Panc1 (cell line): Measurements from ENCODE around the gene AP3S2. TPM values are rescaled to one million over a fixed set of nuclear protein-coding genes. Genes with fewer than 3 reads are reported as not detected.
"Not testable (repeated sequence)": the region's sequence is repeated elsewhere in the genome, so short reads cannot be mapped to it uniquely, and the experiment has no call there.

Experiments used
- ATAC-seq: fragments of 200-7000 bp; cut with Tn5 transposase; 2 replicates; pipeline ENCODE4 v1.9.1; 2020; ENCODE audit warnings: mild to moderate bottlenecking, moderate library complexity
- BruUV-seq: library from RNA; stranded (reverse); fragments of 400-500 nt; replicated peaks from 2 replicates; lab custom pipeline; 2021; lab: Mats Ljungman, UMichigan
- CTCF ChIA-PET: fragments of 300-600 bp; sonication (Branson Sonifier 250); formaldehyde crosslinking; loops from one replicate; lab custom pipeline; 2022; ENCODE audit warnings: antibody characterized with exemption; lab: Charles Lee
- POLR2A ChIA-PET: fragments of 300-600 bp; sonication (Branson Sonifier 250); formaldehyde crosslinking; loops from one replicate; lab custom pipeline; 2022; ENCODE audit warnings: antibody characterized with exemption; lab: Charles Lee
- DNase-seq: peaks from one replicate; pipeline ENCODE4 v3.0.0-alpha.2; 2010; ENCODE audit warnings: low read depth, low spot score
- H3K27ac ChIP-seq: 2 replicates; pipeline ENCODE4 v1.5.1; 2011; ENCODE audit warnings: mild to moderate bottlenecking, low read length, inconsistent platforms
- H3K27me3 ChIP-seq: fragments of 200-500 bp; sonication (Bioruptor generic); 2 replicates; pipeline ENCODE4 v1.6.0; 2014; ENCODE audit warnings: low read length, inconsistent platforms; ENCODE audit not compliant: control insufficient read depth, insufficient read depth
- H3K36me3 ChIP-seq: fragments of 200-500 bp; sonication (Bioruptor generic); 2 replicates; pipeline ENCODE4 v1.5.1; 2014; ENCODE audit warnings: inconsistent platforms, mild to moderate bottlenecking, low read length, moderate library complexity; ENCODE audit not compliant: control insufficient read depth, insufficient read depth
- H3K4me1 ChIP-seq: 2 replicates; pipeline ENCODE4 v1.5.1; 2011; ENCODE audit warnings: inconsistent platforms, mild to moderate bottlenecking, low read length, moderate library complexity; ENCODE audit not compliant: control insufficient read depth, insufficient read depth
- H3K4me3 ChIP-seq, 2 experiments: 2 replicates each; pipeline ENCODE4 v1.5.1; 2011 to 2012; ENCODE audit warnings: low read depth in 2 of 2, low read length in 2 of 2, mild to moderate bottlenecking in 2 of 2, inconsistent platforms in 1 of 2, moderate library complexity in 1 of 2
- H3K9me3 ChIP-seq: fragments of 200-500 bp; sonication (Bioruptor generic); 2 replicates; pipeline ENCODE4 v1.5.1; 2014; ENCODE audit warnings: low read depth, mild to moderate bottlenecking, inconsistent platforms, low read length, moderate library complexity; ENCODE audit not compliant: control insufficient read depth, insufficient read depth
- POLR2AphosphoS5 ChIP-seq: IDR thresholded peaks from 2 replicates; pipeline ENCODE4 v1.6.1; 2012; ENCODE audit warnings: mild to moderate bottlenecking, low read depth, low read length, moderate library complexity
- REST ChIP-seq, 2 experiments: IDR thresholded peaks; 2 replicates each; pipeline ENCODE4 v1.6.1; 2011 to 2012; ENCODE audit warnings: low read depth in 2 of 2, control low read depth in 1 of 2, low read length in 1 of 2, mild to moderate bottlenecking in 1 of 2, moderate library complexity in 1 of 2; ENCODE audit not compliant: insufficient read depth in 1 of 2
- SIN3A ChIP-seq: IDR thresholded peaks from 2 replicates; pipeline ENCODE4 v1.6.1; 2012; ENCODE audit warnings: low read depth, mild to moderate bottlenecking, low read length, moderate library complexity, borderline replicate concordance; ENCODE audit not compliant: insufficient read depth
- TCF7L2 ChIP-seq: IDR thresholded peaks from 2 replicates; pipeline ENCODE4 v1.6.1; 2011; ENCODE audit warnings: mild to moderate bottlenecking, low read depth, low read length, inconsistent platforms
- in situ Hi-C: cut with HindIII; loops from 2 replicates; pipeline ENCODE4 v1.10.0; 2016; ENCODE audit warnings: low sequenced_read_pairs, low pct_unique_long_range_greater_than_20kb
- intact Hi-C: fragments of 100-400 bp; cut with micrococcal nuclease; formaldehyde crosslinking; loops from one replicate; pipeline ENCODE4 v1.10.0; 2022; ENCODE audit not compliant: unreplicated experiment
- total RNA-seq: library from RNA; stranded (reverse); gene quantifications from one replicate; pipeline ENCODE4 v1.2.1, GENCODE V29; 2021; ENCODE audit not compliant: unreplicated experiment
- TF ChIP-seq, protein P1 (sequence below): fragments of 450-650 bp; IDR thresholded peaks from 2 replicates; pipeline ENCODE4 v1.5.1; 2017; ENCODE audit warnings: mild to moderate bottlenecking

Gene AP3S2
- total RNA-seq, 1 experiment from 2014 or later = 24.6 TPM

- Histone ChIP-seq H3K9me3 (no peaks in the 10 kb centered on the region), H3K4me1 (no peaks in the 10 kb centered on the region), H3K36me3 (peaks cover 3% of the 10 kb centered on the region; the same call in 1 of the 2 replicates), H3K27ac (no peak overlapping the region), H3K4me3 (no peak overlapping the region), H3K27me3 (no peaks in the 10 kb centered on the region)
- DNase-seq (no peak), ATAC-seq (no peak; the same call in 1 of the 2 replicates)
- CTCF ChIA-PET = no interaction called here
- POLR2A ChIA-PET = no interaction called here
- no TSS peak for BruUV-seq
- TF ChIP-seq, protein P1, sequence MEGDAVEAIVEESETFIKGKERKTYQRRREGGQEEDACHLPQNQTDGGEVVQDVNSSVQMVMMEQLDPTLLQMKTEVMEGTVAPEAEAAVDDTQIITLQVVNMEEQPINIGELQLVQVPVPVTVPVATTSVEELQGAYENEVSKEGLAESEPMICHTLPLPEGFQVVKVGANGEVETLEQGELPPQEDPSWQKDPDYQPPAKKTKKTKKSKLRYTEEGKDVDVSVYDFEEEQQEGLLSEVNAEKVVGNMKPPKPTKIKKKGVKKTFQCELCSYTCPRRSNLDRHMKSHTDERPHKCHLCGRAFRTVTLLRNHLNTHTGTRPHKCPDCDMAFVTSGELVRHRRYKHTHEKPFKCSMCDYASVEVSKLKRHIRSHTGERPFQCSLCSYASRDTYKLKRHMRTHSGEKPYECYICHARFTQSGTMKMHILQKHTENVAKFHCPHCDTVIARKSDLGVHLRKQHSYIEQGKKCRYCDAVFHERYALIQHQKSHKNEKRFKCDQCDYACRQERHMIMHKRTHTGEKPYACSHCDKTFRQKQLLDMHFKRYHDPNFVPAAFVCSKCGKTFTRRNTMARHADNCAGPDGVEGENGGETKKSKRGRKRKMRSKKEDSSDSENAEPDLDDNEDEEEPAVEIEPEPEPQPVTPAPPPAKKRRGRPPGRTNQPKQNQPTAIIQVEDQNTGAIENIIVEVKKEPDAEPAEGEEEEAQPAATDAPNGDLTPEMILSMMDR = no peak
- TF ChIP-seq SIN3A (no peak), POLR2AphosphoS5 (no peak), REST (IDR thresholded peaks at IDR 0.05; ENCODE audit: insufficient read depth in 1 of 2, low read depth in 2 of 2, low read length in 1 of 2) (no peak), TCF7L2 (no peak)
- intact Hi-C loops (no loop called here), in situ Hi-C loops (no loop called here)
These were observed 36.1 kb downstream of the AP3S2 start for GRCh38 chr15:89857673-89858072.

GRCh38 chr15:89855948-89856347, 37.8 kb downstream of the AP3S2 start:
- intact Hi-C loops = no loop called here
- POLR2A ChIA-PET = no interaction called here
- Histone ChIP-seq H3K27ac (no peak overlapping the region), H3K4me3 (no peak overlapping the region), H3K4me1 (no peaks in the 10 kb centered on the region), H3K9me3 (no peaks in the 10 kb centered on the region), H3K36me3 (no peaks in the 10 kb centered on the region; the same call in 1 of the 2 replicates), H3K27me3 (no peaks in the 10 kb centered on the region)
- ATAC-seq = no peak
- TF ChIP-seq SIN3A (no peak), POLR2AphosphoS5 (no peak), TCF7L2 (no peak), REST (IDR thresholded peaks at IDR 0.05; ENCODE audit: insufficient read depth in 1 of 2, low read depth in 2 of 2, low read length in 1 of 2) (no peak)
- TF ChIP-seq, protein P1 = no peak
- CTCF ChIA-PET = no interaction called here
- no peak for DNase-seq
- in situ Hi-C loops = no loop called here
- no TSS peak for BruUV-seq

DNA sequence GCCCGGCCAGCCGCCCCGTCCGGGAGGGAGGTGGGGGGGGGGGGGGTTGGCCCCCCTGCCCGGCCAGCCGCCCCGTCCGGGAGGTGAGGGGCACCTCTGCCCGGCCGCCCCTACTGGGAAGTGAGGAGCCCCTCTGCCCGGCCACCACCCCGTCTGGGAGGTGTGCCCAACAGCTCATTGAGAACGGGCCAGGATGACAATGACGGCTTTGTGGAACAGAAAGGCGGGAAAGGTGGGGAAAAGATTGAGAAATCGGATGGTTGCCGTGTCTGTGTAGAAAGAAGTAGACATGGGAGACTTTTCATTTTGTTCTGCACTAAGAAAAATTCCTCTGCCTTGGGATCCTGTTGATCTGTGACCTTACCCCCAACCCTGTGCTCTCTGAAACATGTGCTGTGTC, 38.9 kb downstream of the AP3S2 start:
- intact Hi-C loops, H3K27me3 ChIP-seq, in situ Hi-C loops, H3K9me3 ChIP-seq, CTCF ChIA-PET, ATAC-seq, POLR2A ChIA-PET, H3K27ac ChIP-seq, H3K36me3 ChIP-seq, DNase-seq, H3K4me3 ChIP-seq, H3K4me1 ChIP-seq, BruUV-seq: not testable (repeated sequence)
